ENCODE data around the gene UBE2O. TPM values are rescaled to one million over a fixed set of nuclear protein-coding genes. Genes with fewer than 3 reads are reported as not detected.

UBE2O gene
- polyA plus RNA-seq, 4 donors: 5.7 to 19.7 (median 9.6) TPM

DNA sequence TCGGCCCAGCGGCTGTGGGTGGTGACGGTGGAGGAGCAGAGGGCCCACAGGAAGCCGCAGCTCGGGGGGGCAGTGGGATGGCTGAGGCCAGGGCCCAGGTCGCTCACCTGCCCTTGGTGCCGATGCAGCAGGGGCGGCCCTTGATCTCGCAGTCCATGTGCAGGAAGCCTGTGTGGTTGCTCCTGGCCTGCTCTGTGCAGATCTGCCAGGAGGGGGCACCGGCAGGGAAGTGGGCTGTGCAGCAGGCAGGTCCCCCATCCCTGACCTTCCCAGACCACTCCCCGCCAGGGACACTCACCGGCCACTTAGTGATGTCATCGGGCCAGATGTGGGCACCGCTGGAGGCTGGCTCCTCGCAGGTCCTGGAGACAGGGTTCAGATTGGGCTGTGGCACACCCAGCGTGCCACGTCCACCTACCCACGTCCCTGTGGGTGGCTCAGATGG is 20.6 kb upstream of the UBE2O start:
- H3K27ac ChIP-seq (ENCODE audit: low read depth in 1 of 3, low read length in 2 of 3): no peak overlapping the region
- H3K36me3 ChIP-seq (ENCODE audit: control insufficient read depth in 3 of 3, insufficient read depth in 2 of 3, low read depth in 1 of 3, low read length in 3 of 3): peaks cover 0 to 90% (median 5%) of the 10 kb centered on the region in 3 donors
- no peaks in the 10 kb centered on the region for H3K27me3 ChIP-seq (ENCODE audit: control insufficient read depth in 3 of 3, insufficient read depth in 3 of 3, low read length in 3 of 3)
- no peaks in the 10 kb centered on the region for H3K9me3 ChIP-seq (ENCODE audit: control insufficient read depth in 2 of 2, insufficient read depth in 1 of 2, low read depth in 1 of 2, low read length in 1 of 2)
- WGBS, 3 donors: 83 to 88% (median 85%) methylated on average over 15 to 18 of the region's 18 CpGs
- H3K4me1 ChIP-seq (ENCODE audit: control insufficient read depth in 3 of 3, insufficient read depth in 2 of 3, low read depth in 1 of 3, low read length in 2 of 3): peaks cover 0 to 10% (median 0%) of the 10 kb centered on the region in 3 donors
- no peak overlapping the region for H3K4me3 ChIP-seq (ENCODE audit: low read depth in 1 of 3, low read length in 3 of 3)
- no peak for DNase-seq
- no peak for FAIRE-seq

DNA sequence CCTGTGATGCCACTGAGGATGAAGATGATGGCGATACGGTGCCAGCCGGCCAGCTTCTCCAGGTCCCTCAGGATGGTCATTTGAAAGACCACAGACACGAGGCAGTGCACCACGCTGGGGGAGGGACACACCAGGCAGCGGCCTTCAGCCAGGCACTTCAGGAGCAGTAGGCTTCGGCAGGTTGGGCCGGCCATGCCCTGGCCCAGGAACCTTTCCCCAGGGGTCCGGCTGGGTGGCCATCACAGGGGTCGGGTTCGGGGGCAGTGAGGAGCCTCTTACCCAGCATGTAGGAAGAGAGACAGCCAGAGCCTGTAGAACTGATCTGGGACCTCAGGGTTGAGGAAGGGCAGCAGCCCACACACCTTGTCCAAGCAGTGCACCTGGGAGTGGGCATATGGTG is 19.8 kb upstream of the UBE2O start:
- no peak for DNase-seq
- no peak overlapping the region for H3K27ac ChIP-seq (ENCODE audit: low read depth in 1 of 3, low read length in 2 of 3)
- H3K4me3 ChIP-seq (ENCODE audit: low read depth in 1 of 3, low read length in 3 of 3): no peak overlapping the region
- H3K9me3 ChIP-seq (ENCODE audit: control insufficient read depth in 2 of 2, insufficient read depth in 1 of 2, low read depth in 1 of 2, low read length in 1 of 2): no peaks in the 10 kb centered on the region
- no peaks in the 10 kb centered on the region for H3K27me3 ChIP-seq (ENCODE audit: control insufficient read depth in 3 of 3, insufficient read depth in 3 of 3, low read length in 3 of 3)
- no peak for FAIRE-seq
- H3K36me3 ChIP-seq (ENCODE audit: control insufficient read depth in 3 of 3, insufficient read depth in 2 of 3, low read depth in 1 of 3, low read length in 3 of 3): peaks cover 0 to 82% (median 5%) of the 10 kb centered on the region in 3 donors
- peaks cover 0 to 10% (median 0%) of the 10 kb centered on the region in 3 donors for H3K4me1 ChIP-seq (ENCODE audit: control insufficient read depth in 3 of 3, insufficient read depth in 2 of 3, low read depth in 1 of 3, low read length in 2 of 3)
- 93 to 97% (median 96%) methylated on average over 10 to 11 of the region's 11 CpGs for WGBS, 3 donors

DNA sequence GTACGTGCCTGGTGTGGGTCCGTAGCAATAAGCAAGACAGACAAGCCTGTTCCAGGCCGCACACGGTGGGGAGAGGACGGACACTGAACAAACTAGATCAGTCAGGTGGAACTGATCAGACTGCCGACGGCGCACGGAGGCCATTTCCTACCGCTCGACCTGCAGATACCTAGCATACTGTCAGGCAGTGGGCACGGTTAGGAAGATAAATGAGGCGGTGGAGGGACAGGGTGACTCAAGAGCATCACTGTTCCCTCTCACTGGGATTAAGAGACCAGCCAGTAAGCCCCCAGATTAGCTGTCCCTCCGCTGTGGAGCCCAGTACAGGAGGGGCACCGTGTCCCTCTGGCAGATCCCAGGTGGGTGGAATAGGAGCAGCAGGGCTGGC is 19.3 kb upstream of the UBE2O start:
- no peaks in the 10 kb centered on the region for H3K27me3 ChIP-seq (ENCODE audit: control insufficient read depth in 3 of 3, insufficient read depth in 3 of 3, low read length in 3 of 3)
- H3K27ac ChIP-seq (ENCODE audit: low read depth in 1 of 3, low read length in 2 of 3): no peak overlapping the region
- H3K4me3 ChIP-seq (ENCODE audit: low read depth in 1 of 3, low read length in 3 of 3): no peak overlapping the region
- DNase-seq (no peak), FAIRE-seq (no peak)
- H3K4me1 ChIP-seq (ENCODE audit: control insufficient read depth in 3 of 3, insufficient read depth in 2 of 3, low read depth in 1 of 3, low read length in 2 of 3): peaks cover 0 to 10% (median 0%) of the 10 kb centered on the region in 3 donors
- H3K36me3 ChIP-seq (ENCODE audit: control insufficient read depth in 3 of 3, insufficient read depth in 2 of 3, low read depth in 1 of 3, low read length in 3 of 3): peaks cover 0 to 77% (median 5%) of the 10 kb centered on the region in 3 donors
- 93% methylated on average over 15 of the region's 15 CpGs for WGBS, 3 donors
- H3K9me3 ChIP-seq (ENCODE audit: control insufficient read depth in 2 of 2, insufficient read depth in 1 of 2, low read depth in 1 of 2, low read length in 1 of 2): no peaks in the 10 kb centered on the region

DNA sequence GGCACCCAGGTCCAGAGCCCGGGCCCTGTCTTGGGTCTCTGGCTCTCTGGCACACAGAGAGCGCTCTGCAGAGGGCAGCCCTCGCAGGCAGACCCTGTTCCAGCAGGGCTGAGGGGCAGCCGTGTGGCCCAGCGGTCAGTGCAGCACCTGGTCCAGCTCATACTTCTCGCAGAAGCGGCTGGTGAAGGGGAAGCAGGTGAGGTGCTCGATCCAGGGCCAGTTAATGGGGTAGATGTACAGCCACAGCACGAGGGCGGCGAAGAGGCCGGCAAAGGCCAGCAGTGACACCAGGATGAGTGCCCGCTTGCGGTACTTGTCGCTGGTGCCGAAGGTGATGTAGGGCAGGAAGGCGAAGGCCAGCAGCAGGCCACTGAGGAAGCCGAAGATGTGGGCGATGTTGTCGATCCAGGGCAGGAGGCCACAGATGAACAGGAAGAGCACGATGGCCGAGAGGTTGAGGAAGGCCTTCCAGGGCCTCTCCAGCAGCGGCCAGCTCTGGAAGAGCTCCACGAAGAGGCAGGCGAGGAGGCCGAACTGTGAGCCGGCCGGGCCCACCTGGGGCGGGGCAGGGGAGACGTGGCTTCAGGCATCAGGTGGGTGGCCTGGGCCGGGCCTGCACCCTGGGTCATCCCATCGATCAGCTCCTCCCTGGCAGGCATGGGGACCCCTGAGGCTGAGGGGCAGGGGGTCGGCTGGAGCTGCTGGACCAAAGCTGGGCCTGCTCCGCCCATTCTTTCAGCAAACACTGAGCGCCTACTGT is 18.7 kb upstream of the UBE2O start:
- WGBS, 3 donors: 90 to 92% (median 92%) methylated on average over 34 to 35 of the region's 35 CpGs
- no peak overlapping the region for H3K27ac ChIP-seq (ENCODE audit: low read depth in 1 of 3, low read length in 2 of 3)
- H3K4me3 ChIP-seq (ENCODE audit: low read depth in 1 of 3, low read length in 3 of 3): no peak overlapping the region
- no peak for DNase-seq
- H3K27me3 ChIP-seq (ENCODE audit: control insufficient read depth in 3 of 3, insufficient read depth in 3 of 3, low read length in 3 of 3): no peaks in the 10 kb centered on the region
- no peak for FAIRE-seq
- H3K9me3 ChIP-seq (ENCODE audit: control insufficient read depth in 2 of 2, insufficient read depth in 1 of 2, low read depth in 1 of 2, low read length in 1 of 2): no peaks in the 10 kb centered on the region
- peaks cover 0 to 10% (median 0%) of the 10 kb centered on the region in 3 donors for H3K4me1 ChIP-seq (ENCODE audit: control insufficient read depth in 3 of 3, insufficient read depth in 2 of 3, low read depth in 1 of 3, low read length in 2 of 3)
- peaks cover 0 to 72% (median 5%) of the 10 kb centered on the region in 3 donors for H3K36me3 ChIP-seq (ENCODE audit: control insufficient read depth in 3 of 3, insufficient read depth in 2 of 3, low read depth in 1 of 3, low read length in 3 of 3)

DNA sequence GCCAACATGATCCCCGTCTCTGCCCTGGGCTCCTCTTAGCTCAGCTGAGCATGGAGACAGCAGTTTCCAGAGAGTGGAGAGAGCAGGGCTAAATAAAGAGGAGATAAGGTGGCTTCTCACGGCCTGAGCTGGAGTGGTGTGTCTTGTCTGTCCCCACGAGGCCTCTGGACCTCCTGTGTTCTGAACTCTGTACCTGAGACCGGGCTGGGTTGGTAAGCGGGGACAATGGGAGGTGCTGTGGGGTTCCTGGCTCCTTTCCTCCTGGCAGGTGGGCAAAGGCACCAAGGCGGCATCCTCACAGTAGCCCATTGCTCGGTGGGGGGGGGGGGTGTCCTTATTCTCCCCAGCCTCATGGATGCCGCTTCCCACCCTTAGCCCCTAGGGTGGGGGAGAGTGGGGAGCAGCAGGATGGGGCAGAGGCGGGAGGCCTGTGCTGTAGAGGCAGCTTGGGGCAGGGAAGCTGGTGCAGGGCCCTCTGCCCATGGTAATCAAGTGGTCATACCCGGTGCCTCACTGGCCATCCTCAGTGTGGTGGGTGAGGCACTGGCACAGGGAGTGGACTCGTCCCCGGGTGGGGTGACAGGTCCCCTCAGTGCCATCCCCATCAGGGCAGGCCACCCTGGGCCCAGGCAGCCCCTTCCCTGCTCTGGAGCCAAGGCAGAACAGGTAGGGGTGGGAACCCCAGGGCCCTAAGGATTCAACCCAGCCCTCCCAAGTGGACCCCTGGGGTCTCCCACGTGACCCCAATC is 17.2 kb upstream of the UBE2O start:
- no peak overlapping the region for H3K27ac ChIP-seq (ENCODE audit: low read depth in 1 of 3, low read length in 2 of 3)
- no peak for FAIRE-seq
- WGBS, 3 donors: 56 to 75% (median 64%) methylated on average over 12 to 13 of the region's 13 CpGs
- no peaks in the 10 kb centered on the region for H3K27me3 ChIP-seq (ENCODE audit: control insufficient read depth in 3 of 3, insufficient read depth in 3 of 3, low read length in 3 of 3)
- H3K4me3 ChIP-seq (ENCODE audit: low read depth in 1 of 3, low read length in 3 of 3): no peak overlapping the region
- H3K4me1 ChIP-seq (ENCODE audit: control insufficient read depth in 3 of 3, insufficient read depth in 2 of 3, low read depth in 1 of 3, low read length in 2 of 3): peaks cover 0 to 14% (median 0%) of the 10 kb centered on the region in 3 donors
- H3K36me3 ChIP-seq (ENCODE audit: control insufficient read depth in 3 of 3, insufficient read depth in 2 of 3, low read depth in 1 of 3, low read length in 3 of 3): peaks cover 0 to 62% (median 5%) of the 10 kb centered on the region in 3 donors
- no peaks in the 10 kb centered on the region for H3K9me3 ChIP-seq (ENCODE audit: control insufficient read depth in 2 of 2, insufficient read depth in 1 of 2, low read depth in 1 of 2, low read length in 1 of 2)
- no peak for DNase-seq

DNA sequence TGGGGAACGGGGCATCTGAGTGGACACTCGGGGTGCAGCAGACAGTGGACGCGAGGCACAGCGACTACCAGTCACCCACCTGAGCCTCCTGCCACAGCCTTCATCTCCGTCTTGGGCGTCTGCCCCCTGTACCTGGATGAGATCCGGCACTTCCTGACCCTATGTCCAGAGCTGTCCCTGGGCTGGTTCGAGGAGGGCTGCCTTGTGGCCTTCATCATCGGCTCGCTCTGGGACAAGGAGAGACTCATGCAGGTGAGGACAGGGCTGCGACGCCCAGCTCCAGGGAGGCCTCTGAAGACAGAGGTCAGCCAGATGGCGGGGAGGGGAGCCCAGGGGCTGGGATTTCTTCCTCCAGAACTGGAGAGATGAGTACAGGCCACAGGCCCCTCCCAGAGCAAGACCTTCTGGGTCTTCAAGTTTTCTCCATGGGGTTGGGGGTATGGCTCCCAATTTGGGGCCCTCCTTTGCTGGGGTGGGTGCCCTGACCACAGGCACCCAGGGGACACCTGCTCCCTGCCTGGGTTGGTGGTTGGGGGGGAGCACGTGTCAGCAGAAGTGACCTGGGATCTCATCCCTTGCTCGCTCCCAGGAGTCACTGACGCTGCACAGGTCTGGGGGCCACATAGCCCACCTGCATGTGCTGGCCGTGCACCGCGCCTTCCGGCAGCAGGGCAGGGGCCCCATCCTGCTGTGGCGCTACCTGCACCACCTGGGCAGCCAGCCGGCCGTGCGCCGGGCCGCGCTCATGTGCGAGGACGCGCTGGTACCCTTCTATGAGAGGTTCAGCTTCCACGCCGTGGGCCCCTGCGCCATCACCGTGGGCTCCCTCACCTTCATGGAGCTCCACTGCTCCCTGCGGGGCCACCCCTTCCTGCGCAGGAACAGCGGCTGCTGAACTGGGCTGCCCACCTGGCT is 16.4 kb upstream of the UBE2O start:
- Histone ChIP-seq H3K36me3 (ENCODE audit: control insufficient read depth in 3 of 3, insufficient read depth in 2 of 3, low read depth in 1 of 3, low read length in 3 of 3) (peaks cover 0 to 54% (median 5%) of the 10 kb centered on the region in 3 donors), H3K27me3 (ENCODE audit: control insufficient read depth in 3 of 3, insufficient read depth in 3 of 3, low read length in 3 of 3) (no peaks in the 10 kb centered on the region), H3K4me1 (ENCODE audit: control insufficient read depth in 3 of 3, insufficient read depth in 2 of 3, low read depth in 1 of 3, low read length in 2 of 3) (peaks cover 0 to 14% (median 0%) of the 10 kb centered on the region in 3 donors), H3K9me3 (ENCODE audit: control insufficient read depth in 2 of 2, insufficient read depth in 1 of 2, low read depth in 1 of 2, low read length in 1 of 2) (no peaks in the 10 kb centered on the region), H3K27ac (ENCODE audit: low read depth in 1 of 3, low read length in 2 of 3) (no peak overlapping the region), H3K4me3 (ENCODE audit: low read depth in 1 of 3, low read length in 3 of 3) (no peak overlapping the region)
- FAIRE-seq (no peak), DNase-seq (no peak)
- 90 to 93% (median 90%) methylated on average over 36 to 38 of the region's 38 CpGs for WGBS, 3 donors

DNA sequence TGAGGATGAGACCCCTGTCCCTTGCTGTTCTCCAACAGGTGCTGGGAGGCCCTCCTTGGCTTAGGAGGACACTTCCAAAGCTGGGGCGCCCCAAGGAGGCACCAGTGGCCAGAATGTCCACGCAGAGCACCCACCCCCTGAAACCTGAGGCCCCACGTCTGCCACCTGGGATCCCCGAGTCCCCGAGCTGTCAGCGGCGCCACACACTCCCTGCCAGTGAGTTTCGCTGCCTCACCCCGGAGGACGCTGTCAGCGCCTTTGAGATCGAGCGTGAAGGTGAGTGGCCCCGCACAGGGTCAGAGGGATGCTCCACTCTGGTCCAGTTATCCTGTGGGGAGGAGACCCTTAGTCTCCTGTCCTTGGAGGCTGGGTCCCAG is 15.7 kb upstream of the UBE2O start:
- no peak for DNase-seq
- H3K4me3 ChIP-seq (ENCODE audit: low read depth in 1 of 3, low read length in 3 of 3): no peak overlapping the region
- WGBS, 3 donors: 91 to 92% (median 91%) methylated on average over 14 of the region's 14 CpGs
- FAIRE-seq: no peak
- no peak overlapping the region for H3K27ac ChIP-seq (ENCODE audit: low read depth in 1 of 3, low read length in 2 of 3)
- H3K36me3 ChIP-seq (ENCODE audit: control insufficient read depth in 3 of 3, insufficient read depth in 2 of 3, low read depth in 1 of 3, low read length in 3 of 3): peaks cover 0 to 47% (median 5%) of the 10 kb centered on the region in 3 donors
- no peaks in the 10 kb centered on the region for H3K27me3 ChIP-seq (ENCODE audit: control insufficient read depth in 3 of 3, insufficient read depth in 3 of 3, low read length in 3 of 3)
- H3K9me3 ChIP-seq (ENCODE audit: control insufficient read depth in 2 of 2, insufficient read depth in 1 of 2, low read depth in 1 of 2, low read length in 1 of 2): no peaks in the 10 kb centered on the region
- H3K4me1 ChIP-seq (ENCODE audit: control insufficient read depth in 3 of 3, insufficient read depth in 2 of 3, low read depth in 1 of 3, low read length in 2 of 3): peaks cover 0 to 14% (median 0%) of the 10 kb centered on the region in 3 donors

All from small intestine (tissue), 7 donors.